Measurements from ENCODE around the gene GSDMA.
A peak's percentile ranks its signal among the peaks of the same experiment; 100 is the strongest.

The GSDMA gene

GRCh38 chr17:39973496-39973895, 10.7 kb downstream of the GSDMA start:
- Histone ChIP-seq H3K36me3 (ENCODE audit: control insufficient read depth in 2 of 2, insufficient read depth in 1 of 2, low read length in 2 of 2) (no peaks in the 10 kb centered on the region), H3K9me3 (ENCODE audit: control insufficient read depth, insufficient read depth, low read depth, low read length) (no peaks in the 10 kb centered on the region), H3K4me1 (ENCODE audit: control insufficient read depth, insufficient read depth, low read length) (no peaks in the 10 kb centered on the region), H3K4me3 (ENCODE audit: low read depth, low read length) (no peak overlapping the region), H3K27ac (ENCODE audit: extremely low read depth, low read depth, low read length) (no peak overlapping the region)
- CTCF ChIA-PET, result interaction anchor here (0.6 to 5.5 kb wide), 4 partner anchors 11 to 351 kb away, joined by 5 to 36 read pairs (median 5); no protein-coding TSS in a partner anchor
- TF ChIP-seq ZBTB17 (tag by site-specific recombination; IDR thresholded peaks at IDR 0.05) (no peak), ZBTB1 (tag by site-specific recombination; IDR thresholded peaks at IDR 0.05) (no peak), ZNF202 (tag by site-specific recombination; IDR thresholded peaks at IDR 0.05; ENCODE audit: borderline replicate concordance) (no peak), KLF8 (tag by site-specific recombination; IDR thresholded peaks at IDR 0.05) (no peak), ZSCAN23 (tag by site-specific recombination; IDR thresholded peaks at IDR 0.05) (no peak), ZNF658 (tag by site-specific recombination; IDR thresholded peaks at IDR 0.05) (no peak), TCF7L2 (IDR thresholded peaks at IDR 0.05; ENCODE audit: borderline replicate concordance, low read depth, low read length) (no peak), KLF16 (tag by site-specific recombination; IDR thresholded peaks at IDR 0.05) (no peak), ZNF776 (tag by site-specific recombination; IDR thresholded peaks at IDR 0.05; ENCODE audit: borderline replicate concordance) (no peak), SCRT2 (tag by site-specific recombination; IDR thresholded peaks at IDR 0.05) (no peak), ZNF138 (tag by site-specific recombination; IDR thresholded peaks at IDR 0.05; ENCODE audit: borderline replicate concordance) (no peak), ZNF292 (tag by site-specific recombination; IDR thresholded peaks at IDR 0.05; ENCODE audit: borderline replicate concordance, low read depth) (no peak), ZNF311 (tag by site-specific recombination; IDR thresholded peaks at IDR 0.05; ENCODE audit: borderline replicate concordance) (no peak), ZNF529 (tag by site-specific recombination; IDR thresholded peaks at IDR 0.05; ENCODE audit: insufficient replicate concordance) (no peak), EGR2 (tag by site-specific recombination; IDR thresholded peaks at IDR 0.05; ENCODE audit: low read depth) (no peak), ZNF501 (tag by site-specific recombination; IDR thresholded peaks at IDR 0.05) (no peak)
- TF ChIP-seq, protein P1, sequence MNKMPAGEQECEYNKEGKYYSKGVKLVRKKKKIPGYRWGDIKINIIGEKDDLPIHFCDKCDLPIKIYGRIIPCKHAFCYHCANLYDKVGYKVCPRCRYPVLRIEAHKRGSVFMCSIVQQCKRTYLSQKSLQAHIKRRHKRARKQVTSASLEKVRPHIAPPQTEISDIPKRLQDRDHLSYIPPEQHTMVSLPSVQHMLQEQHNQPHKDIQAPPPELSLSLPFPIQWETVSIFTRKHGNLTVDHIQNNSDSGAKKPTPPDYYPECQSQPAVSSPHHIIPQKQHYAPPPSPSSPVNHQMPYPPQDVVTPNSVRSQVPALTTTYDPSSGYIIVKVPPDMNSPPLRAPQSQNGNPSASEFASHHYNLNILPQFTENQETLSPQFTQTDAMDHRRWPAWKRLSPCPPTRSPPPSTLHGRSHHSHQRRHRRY (tag by site-specific recombination; IDR thresholded peaks at IDR 0.05), result no peak
- POLR2A ChIA-PET, result no interaction called here

- TF ChIP-seq ZBTB7A (tag by site-specific recombination; IDR thresholded peaks at IDR 0.05; ENCODE audit: low read depth) (no peak), ZNF211 (tag by site-specific recombination; IDR thresholded peaks at IDR 0.05; ENCODE audit: low read depth) (no peak), ZNF514 (tag by site-specific recombination; IDR thresholded peaks at IDR 0.05) (no peak), ZNF292 (tag by site-specific recombination; IDR thresholded peaks at IDR 0.05; ENCODE audit: borderline replicate concordance, low read depth) (no peak), GLIS2 (tag by site-specific recombination; IDR thresholded peaks at IDR 0.05) (no peak), ZSCAN30 (tag by site-specific recombination; IDR thresholded peaks at IDR 0.05) (no peak)
- Histone ChIP-seq H3K27ac (ENCODE audit: extremely low read depth, low read depth, low read length) (no peak overlapping the region), H3K9me3 (ENCODE audit: control insufficient read depth, insufficient read depth, low read depth, low read length) (no peaks in the 10 kb centered on the region), H3K4me1 (ENCODE audit: control insufficient read depth, insufficient read depth, low read length) (no peaks in the 10 kb centered on the region), H3K4me3 (ENCODE audit: low read depth, low read length) (no peak overlapping the region), H3K36me3 (ENCODE audit: control insufficient read depth in 2 of 2, insufficient read depth in 1 of 2, low read length in 2 of 2) (no peaks in the 10 kb centered on the region)
- POLR2A ChIA-PET, result no interaction called here
- CTCF ChIA-PET, result interaction anchor here (0.7 to 5.5 kb wide), 2 partner anchors 17 to 45 kb away, joined by 5 to 36 read pairs; no protein-coding TSS in a partner anchor
Observed at GRCh38 chr17:39974433-39974832, 11.6 kb downstream of the GSDMA start.

DNA sequence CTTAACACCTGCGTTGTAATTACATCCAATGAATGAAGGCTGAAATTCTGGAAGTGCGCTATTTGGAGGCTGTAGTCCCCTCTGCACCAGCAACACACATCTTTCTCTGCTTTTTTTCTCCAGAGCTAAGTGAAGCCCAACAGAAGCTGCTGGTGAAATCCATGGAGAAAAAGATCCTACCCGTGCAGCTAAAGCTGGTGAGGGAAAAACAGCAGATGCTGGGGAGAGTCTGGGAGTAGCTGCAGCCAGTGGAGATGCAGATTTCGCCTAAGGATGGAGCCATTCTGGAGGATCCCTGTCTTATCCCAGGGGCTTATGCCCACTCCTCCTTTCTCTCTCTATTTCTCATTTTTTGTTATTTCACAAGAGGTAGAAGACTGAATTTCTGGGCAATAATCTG, 13.0 kb downstream of the GSDMA start:
- Histone ChIP-seq H3K27ac (ENCODE audit: extremely low read depth, low read depth, low read length) (no peak overlapping the region), H3K4me3 (ENCODE audit: low read depth, low read length) (no peak overlapping the region), H3K4me1 (ENCODE audit: control insufficient read depth, insufficient read depth, low read length) (no peaks in the 10 kb centered on the region), H3K9me3 (ENCODE audit: control insufficient read depth, insufficient read depth, low read depth, low read length) (no peaks in the 10 kb centered on the region), H3K36me3 (ENCODE audit: control insufficient read depth in 2 of 2, insufficient read depth in 1 of 2, low read length in 2 of 2) (no peaks in the 10 kb centered on the region)
- POLR2A ChIA-PET, result interaction anchor here (0.6 kb wide), 1 partner anchor 59 kb away, joined by 3 read pairs; no protein-coding TSS in a partner anchor
- TF ChIP-seq ZNF394 (tag by site-specific recombination; IDR thresholded peaks at IDR 0.05; ENCODE audit: borderline replicate concordance) (peak; percentile 76; the same call in 1 of the 2 replicates), KLF8 (tag by site-specific recombination; IDR thresholded peaks at IDR 0.05) (no peak), ZBTB21 (tag by site-specific recombination; IDR thresholded peaks at IDR 0.05) (no peak), ZNF169 (tag by site-specific recombination; IDR thresholded peaks at IDR 0.05) (no peak), SALL2 (tag by site-specific recombination; IDR thresholded peaks at IDR 0.05; ENCODE audit: borderline replicate concordance) (no peak), ZNF449 (tag by site-specific recombination; IDR thresholded peaks at IDR 0.05) (peak; percentile 51; the same call in 1 of the 2 replicates), ZNF560 (tag by site-specific recombination; IDR thresholded peaks at IDR 0.05; ENCODE audit: borderline replicate concordance) (no peak)
- TF ChIP-seq, protein P2, sequence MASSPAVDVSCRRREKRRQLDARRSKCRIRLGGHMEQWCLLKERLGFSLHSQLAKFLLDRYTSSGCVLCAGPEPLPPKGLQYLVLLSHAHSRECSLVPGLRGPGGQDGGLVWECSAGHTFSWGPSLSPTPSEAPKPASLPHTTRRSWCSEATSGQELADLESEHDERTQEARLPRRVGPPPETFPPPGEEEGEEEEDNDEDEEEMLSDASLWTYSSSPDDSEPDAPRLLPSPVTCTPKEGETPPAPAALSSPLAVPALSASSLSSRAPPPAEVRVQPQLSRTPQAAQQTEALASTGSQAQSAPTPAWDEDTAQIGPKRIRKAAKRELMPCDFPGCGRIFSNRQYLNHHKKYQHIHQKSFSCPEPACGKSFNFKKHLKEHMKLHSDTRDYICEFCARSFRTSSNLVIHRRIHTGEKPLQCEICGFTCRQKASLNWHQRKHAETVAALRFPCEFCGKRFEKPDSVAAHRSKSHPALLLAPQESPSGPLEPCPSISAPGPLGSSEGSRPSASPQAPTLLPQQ (tag by site-specific recombination; IDR thresholded peaks at IDR 0.05), result no peak
- CTCF ChIA-PET, result interaction anchor here (0.6 to 5.5 kb wide), 6 partner anchors 18 to 1285 kb away, joined by 3 to 36 read pairs (median 4); no protein-coding TSS in a partner anchor
